ENCODE data around the gene ABHD17A. TPM values are rescaled to one million over a fixed set of nuclear protein-coding genes. Genes with fewer than 3 reads are reported as not detected.

Gene ABHD17A
- total RNA-seq, 2 donors from 2014 or later: 96.8 to 143 TPM

GRCh38 chr19:1871630-1872029 is 13.7 kb downstream of the ABHD17A start:
- no peak overlapping the region for H3K27ac ChIP-seq
- no peak for ATAC-seq (ENCODE audit: insufficient number of reproducible peaks, low FRiP score, low read depth)
- no peak for TF ChIP-seq CTCF (IDR thresholded peaks at IDR 0.05)

GRCh38 chr19:1871140-1871597 is 14.1 kb downstream of the ABHD17A start:
- no peak overlapping the region for H3K27ac ChIP-seq

More at GRCh38 chr19:1871630-1872029, 13.7 kb downstream of the ABHD17A start:
- DNase-seq (ENCODE audit: low spot score): no peak
- H3K4me3 ChIP-seq: no peak overlapping the region
- H3K9me3 ChIP-seq: no peaks in the 10 kb centered on the region
- H3K27me3 ChIP-seq (replicated peaks; ENCODE audit: insufficient read depth): no peaks in the 10 kb centered on the region
- no peaks in the 10 kb centered on the region for H3K36me3 ChIP-seq
- H3K4me1 ChIP-seq (ENCODE audit: control insufficient read depth in 1 of 2, low read depth in 2 of 2): peaks cover 28 to 37% of the 10 kb centered on the region in 2 donors

DNA sequence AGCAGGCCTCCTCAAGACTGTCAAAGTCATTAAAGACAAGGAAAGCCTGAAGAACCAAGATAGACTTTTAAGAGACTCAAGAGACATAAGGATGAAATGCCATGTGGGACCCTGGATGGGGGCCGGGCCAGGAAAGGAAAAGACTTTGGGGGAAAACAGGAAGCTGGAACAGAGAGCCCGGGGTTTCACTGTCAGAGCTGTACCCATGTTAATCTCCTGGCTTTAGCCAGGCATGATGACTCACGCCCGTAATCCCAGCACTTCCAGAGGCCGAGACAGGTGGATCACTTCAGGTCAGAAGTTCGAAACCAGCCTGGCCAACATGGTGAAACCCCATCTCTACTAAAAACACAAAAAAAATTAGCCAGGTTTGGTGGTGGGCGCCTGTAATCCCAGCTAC is 16.3 kb downstream of the ABHD17A start:
- no peaks in the 10 kb centered on the region for H3K27me3 ChIP-seq (replicated peaks; ENCODE audit: insufficient read depth)
- no peak for DNase-seq (ENCODE audit: low spot score)
- no peak overlapping the region for H3K27ac ChIP-seq
- H3K4me1 ChIP-seq (ENCODE audit: control insufficient read depth in 1 of 2, low read depth in 2 of 2): peaks cover 12 to 27% of the 10 kb centered on the region in 2 donors
- no peaks in the 10 kb centered on the region for H3K9me3 ChIP-seq
- no peak for TF ChIP-seq CTCF (IDR thresholded peaks at IDR 0.05)
- H3K4me3 ChIP-seq: no peak overlapping the region
- no peaks in the 10 kb centered on the region for H3K36me3 ChIP-seq
- ATAC-seq (ENCODE audit: insufficient number of reproducible peaks, low FRiP score, low read depth): no peak

More at GRCh38 chr19:1871140-1871597, 14.1 kb downstream of the ABHD17A start:
- no peak overlapping the region for H3K4me3 ChIP-seq
- H3K36me3 ChIP-seq: no peaks in the 10 kb centered on the region
- no peak for TF ChIP-seq CTCF (IDR thresholded peaks at IDR 0.05)
- no peaks in the 10 kb centered on the region for H3K9me3 ChIP-seq
- H3K27me3 ChIP-seq (replicated peaks; ENCODE audit: insufficient read depth): no peaks in the 10 kb centered on the region
- peaks cover 23 to 32% of the 10 kb centered on the region in 2 donors for H3K4me1 ChIP-seq (ENCODE audit: control insufficient read depth in 1 of 2, low read depth in 2 of 2)
- DNase-seq (ENCODE audit: low spot score) (no peak), ATAC-seq (ENCODE audit: insufficient number of reproducible peaks, low FRiP score, low read depth) (no peak)

- Histone ChIP-seq H3K27ac (no peak overlapping the region), H3K36me3 (no peaks in the 10 kb centered on the region), H3K27me3 (replicated peaks; ENCODE audit: insufficient read depth) (no peaks in the 10 kb centered on the region), H3K4me1 (ENCODE audit: control insufficient read depth in 1 of 2, low read depth in 2 of 2) (peaks cover 1 to 13% of the 10 kb centered on the region in 2 donors), H3K9me3 (no peaks in the 10 kb centered on the region), H3K4me3 (no peak overlapping the region)
- ATAC-seq (ENCODE audit: insufficient number of reproducible peaks, low FRiP score, low read depth): no peak
- no peak for TF ChIP-seq CTCF (IDR thresholded peaks at IDR 0.05)
- no peak for DNase-seq (ENCODE audit: low spot score)
Measured at GRCh38 chr19:1867349-1867724, 18.0 kb downstream of the ABHD17A start.

DNA sequence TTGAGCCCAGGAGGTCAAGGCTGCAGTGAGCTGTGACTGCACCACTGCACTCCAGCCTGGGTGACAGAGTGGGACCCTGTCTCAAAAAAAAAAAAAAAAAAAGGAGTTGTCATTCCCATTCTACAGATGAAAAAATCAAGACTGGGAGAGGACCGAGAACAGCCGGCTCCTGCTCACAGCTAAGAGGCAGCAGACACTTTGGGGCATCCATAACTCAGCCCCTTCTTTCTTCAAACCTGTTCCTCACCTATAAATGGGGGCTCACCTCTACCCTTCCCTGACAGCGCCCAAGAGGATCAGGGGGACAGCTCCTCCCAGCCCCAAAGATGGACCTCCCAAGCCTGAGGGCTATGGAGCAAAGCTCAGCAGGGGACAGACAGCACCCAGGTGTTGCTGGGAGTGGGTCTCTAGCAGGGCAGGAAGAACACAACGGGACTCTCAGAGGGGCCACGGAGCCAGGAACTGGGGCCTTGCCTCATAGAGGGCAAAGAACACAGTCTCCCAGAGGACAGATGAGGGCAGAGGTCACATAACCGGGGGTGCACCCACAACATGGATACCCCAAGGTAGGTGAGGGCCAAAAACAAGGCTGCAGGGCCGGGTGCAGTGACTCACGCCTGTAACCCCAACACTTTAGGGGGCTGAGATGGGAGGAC is 18.5 kb downstream of the ABHD17A start:
- H3K9me3 ChIP-seq: no peaks in the 10 kb centered on the region
- DNase-seq (ENCODE audit: low spot score): no peak
- no peak overlapping the region for H3K4me3 ChIP-seq
- H3K27me3 ChIP-seq (replicated peaks; ENCODE audit: insufficient read depth): no peaks in the 10 kb centered on the region
- H3K4me1 ChIP-seq (ENCODE audit: control insufficient read depth in 1 of 2, low read depth in 2 of 2): peaks cover 7 to 15% of the 10 kb centered on the region in 2 donors
- no peak overlapping the region for H3K27ac ChIP-seq
- H3K36me3 ChIP-seq: no peaks in the 10 kb centered on the region
- ATAC-seq (ENCODE audit: insufficient number of reproducible peaks, low FRiP score, low read depth): no peak
- no peak for TF ChIP-seq CTCF (IDR thresholded peaks at IDR 0.05)

Measured in thoracic aorta (tissue), 2 donors.